ENCODE data around the gene JAZF1.

JAZF1 gene

DNA sequence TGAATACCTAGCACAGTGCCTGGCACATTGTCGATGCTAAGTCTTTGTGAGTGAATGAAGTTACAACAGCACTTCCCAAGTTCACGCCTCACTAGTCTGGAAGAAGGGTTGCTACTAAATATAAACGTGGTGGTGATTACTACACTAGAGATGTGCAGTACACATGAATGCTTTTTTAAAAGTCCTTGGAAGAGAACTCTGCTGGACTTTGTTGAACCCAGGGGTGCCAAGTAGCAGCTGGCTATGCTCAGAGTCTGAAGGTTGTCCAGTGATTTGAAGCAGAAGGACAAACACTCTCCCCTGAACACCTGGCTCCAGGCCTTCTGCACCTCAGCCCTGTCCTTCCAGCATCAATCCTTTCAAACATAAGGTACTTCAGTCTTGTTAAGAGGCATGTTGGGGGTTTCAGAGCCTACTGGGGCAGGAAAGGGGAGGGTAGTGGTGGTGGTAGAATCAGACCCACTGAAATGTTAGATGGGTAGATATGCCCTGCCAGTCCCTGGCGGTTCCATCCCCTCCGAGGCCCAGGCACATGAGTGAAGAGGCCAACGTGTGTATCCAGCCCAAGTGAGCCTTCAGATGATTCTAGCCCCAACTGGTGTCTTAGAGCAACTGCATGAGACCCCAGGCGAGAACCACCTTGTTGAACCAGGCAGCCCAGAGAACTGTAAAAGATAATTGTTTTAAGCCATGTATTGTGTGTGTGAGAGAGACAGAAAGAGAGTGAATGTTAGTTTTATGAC lies 346.2 kb downstream of the JAZF1 start:
- H2AFZ ChIP-seq (ENCODE audit: low read length), result no peak overlapping the region
- no peaks in the 10 kb centered on the region for H3K9me2 ChIP-seq (replicated peaks; ENCODE audit: insufficient read depth, low read length)
- no peak overlapping the region for H3K27ac ChIP-seq (ENCODE audit: low read length)
- no peak for DNase-seq
- no peak overlapping the region for H3K4me3 ChIP-seq (ENCODE audit: low read length)
- H3K36me3 ChIP-seq (replicated peaks; ENCODE audit: insufficient read depth, low read length), result no peaks in the 10 kb centered on the region
- no peak overlapping the region for H3K4me2 ChIP-seq (ENCODE audit: low read depth, low read length)
- H3K4me1 ChIP-seq (ENCODE audit: low read length), result no peaks in the 10 kb centered on the region
- H3K79me2 ChIP-seq (ENCODE audit: low read length), result no peaks in the 10 kb centered on the region
- no peaks in the 10 kb centered on the region for H3K9me3 ChIP-seq (replicated peaks; ENCODE audit: insufficient read depth, low read length)
- H3K9ac ChIP-seq (ENCODE audit: low read length), result no peak overlapping the region
- no peaks in the 10 kb centered on the region for H3K27me3 ChIP-seq (replicated peaks; ENCODE audit: insufficient read depth, low read length)
- H4K20me1 ChIP-seq (ENCODE audit: insufficient read depth, low read length), result no peaks in the 10 kb centered on the region
- TF ChIP-seq EZH2phosphoT487 (IDR thresholded peaks at IDR 0.05; ENCODE audit: low read length) (no peak), EZH2 (optimal IDR thresholded peaks at IDR 0.05; ENCODE audit: low read depth, low read length) (no peak)
- TF ChIP-seq, protein P1, sequence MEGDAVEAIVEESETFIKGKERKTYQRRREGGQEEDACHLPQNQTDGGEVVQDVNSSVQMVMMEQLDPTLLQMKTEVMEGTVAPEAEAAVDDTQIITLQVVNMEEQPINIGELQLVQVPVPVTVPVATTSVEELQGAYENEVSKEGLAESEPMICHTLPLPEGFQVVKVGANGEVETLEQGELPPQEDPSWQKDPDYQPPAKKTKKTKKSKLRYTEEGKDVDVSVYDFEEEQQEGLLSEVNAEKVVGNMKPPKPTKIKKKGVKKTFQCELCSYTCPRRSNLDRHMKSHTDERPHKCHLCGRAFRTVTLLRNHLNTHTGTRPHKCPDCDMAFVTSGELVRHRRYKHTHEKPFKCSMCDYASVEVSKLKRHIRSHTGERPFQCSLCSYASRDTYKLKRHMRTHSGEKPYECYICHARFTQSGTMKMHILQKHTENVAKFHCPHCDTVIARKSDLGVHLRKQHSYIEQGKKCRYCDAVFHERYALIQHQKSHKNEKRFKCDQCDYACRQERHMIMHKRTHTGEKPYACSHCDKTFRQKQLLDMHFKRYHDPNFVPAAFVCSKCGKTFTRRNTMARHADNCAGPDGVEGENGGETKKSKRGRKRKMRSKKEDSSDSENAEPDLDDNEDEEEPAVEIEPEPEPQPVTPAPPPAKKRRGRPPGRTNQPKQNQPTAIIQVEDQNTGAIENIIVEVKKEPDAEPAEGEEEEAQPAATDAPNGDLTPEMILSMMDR (IDR thresholded peaks at IDR 0.05; ENCODE audit: low read length), result no peak
- no peaks in the 10 kb centered on the region for H3F3A ChIP-seq (ENCODE audit: insufficient read depth, low read length)

DNA sequence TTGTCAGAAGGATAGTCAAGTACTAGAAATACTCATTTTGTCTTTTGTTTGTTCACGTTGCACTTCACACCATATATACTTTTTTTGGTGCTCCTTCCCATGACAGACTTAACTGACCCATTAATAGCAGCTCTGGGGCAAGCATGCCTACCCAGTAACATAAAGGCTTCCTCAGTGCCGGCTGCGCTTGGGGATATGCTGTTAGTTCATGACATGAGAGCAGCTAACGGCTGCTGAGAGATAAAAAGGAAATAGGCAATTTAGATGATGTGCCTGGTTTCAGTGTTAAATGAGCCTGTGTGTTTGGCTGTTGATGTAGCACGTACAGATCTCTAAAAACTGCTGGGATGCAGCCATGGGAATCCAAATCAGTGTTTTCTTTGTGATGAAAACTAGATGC lies 354.2 kb downstream of the JAZF1 start:
- H2AFZ ChIP-seq (ENCODE audit: low read length), result no peak overlapping the region
- no peaks in the 10 kb centered on the region for H3K36me3 ChIP-seq (replicated peaks; ENCODE audit: insufficient read depth, low read length)
- H3K9me3 ChIP-seq (replicated peaks; ENCODE audit: insufficient read depth, low read length), result no peaks in the 10 kb centered on the region
- no peak overlapping the region for H3K9ac ChIP-seq (ENCODE audit: low read length)
- DNase-seq, result no peak
- no peak for TF ChIP-seq EZH2phosphoT487 (IDR thresholded peaks at IDR 0.05; ENCODE audit: low read length)
- no peak for TF ChIP-seq EZH2 (optimal IDR thresholded peaks at IDR 0.05; ENCODE audit: low read depth, low read length)
- TF ChIP-seq, protein P1 (IDR thresholded peaks at IDR 0.05; ENCODE audit: low read length), result no peak
- H4K20me1 ChIP-seq (ENCODE audit: insufficient read depth, low read length), result no peaks in the 10 kb centered on the region
- no peaks in the 10 kb centered on the region for H3K9me2 ChIP-seq (replicated peaks; ENCODE audit: insufficient read depth, low read length)
- H3K4me2 ChIP-seq (ENCODE audit: low read depth, low read length), result no peak overlapping the region
- H3K27me3 ChIP-seq (replicated peaks; ENCODE audit: insufficient read depth, low read length), result no peaks in the 10 kb centered on the region
- no peaks in the 10 kb centered on the region for H3F3A ChIP-seq (ENCODE audit: insufficient read depth, low read length)
- no peak overlapping the region for H3K27ac ChIP-seq (ENCODE audit: low read length)
- H3K79me2 ChIP-seq (ENCODE audit: low read length), result no peaks in the 10 kb centered on the region
- H3K4me3 ChIP-seq (ENCODE audit: low read length), result no peak overlapping the region
- H3K4me1 ChIP-seq (ENCODE audit: low read length), result no peaks in the 10 kb centered on the region

DNA sequence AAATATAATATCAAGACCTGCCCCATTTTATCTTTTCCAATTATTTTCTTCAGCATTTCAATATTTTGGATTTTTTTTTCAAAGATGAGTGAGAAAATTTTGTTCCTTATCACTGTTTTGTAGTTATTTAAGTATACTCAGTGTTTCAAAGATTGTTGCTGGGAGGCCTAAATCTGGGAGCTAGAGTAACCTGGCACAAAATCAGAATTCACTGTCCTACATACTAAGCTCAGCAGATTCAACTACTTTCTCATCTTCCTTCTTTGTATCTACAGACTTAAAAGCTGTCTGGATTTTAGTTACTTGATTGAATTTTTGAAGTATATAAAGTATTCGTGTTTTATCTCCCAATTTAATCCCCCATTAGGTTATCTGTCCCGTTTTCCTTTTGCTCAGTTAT lies 354.7 kb downstream of the JAZF1 start:
- Histone ChIP-seq H3K27ac (ENCODE audit: low read length) (no peak overlapping the region), H3K79me2 (ENCODE audit: low read length) (no peaks in the 10 kb centered on the region), H3K9me3 (replicated peaks; ENCODE audit: insufficient read depth, low read length) (no peaks in the 10 kb centered on the region), H3K9me2 (replicated peaks; ENCODE audit: insufficient read depth, low read length) (no peaks in the 10 kb centered on the region), H3F3A (ENCODE audit: insufficient read depth, low read length) (no peaks in the 10 kb centered on the region), H3K4me2 (ENCODE audit: low read depth, low read length) (no peak overlapping the region), H3K9ac (ENCODE audit: low read length) (no peak overlapping the region), H3K4me1 (ENCODE audit: low read length) (no peaks in the 10 kb centered on the region), H3K4me3 (ENCODE audit: low read length) (no peak overlapping the region), H3K36me3 (replicated peaks; ENCODE audit: insufficient read depth, low read length) (no peaks in the 10 kb centered on the region), H2AFZ (ENCODE audit: low read length) (no peak overlapping the region), H4K20me1 (ENCODE audit: insufficient read depth, low read length) (no peaks in the 10 kb centered on the region), H3K27me3 (replicated peaks; ENCODE audit: insufficient read depth, low read length) (no peaks in the 10 kb centered on the region)
- TF ChIP-seq EZH2 (optimal IDR thresholded peaks at IDR 0.05; ENCODE audit: low read depth, low read length), result no peak
- TF ChIP-seq, protein P1 (IDR thresholded peaks at IDR 0.05; ENCODE audit: low read length), result no peak
- no peak for TF ChIP-seq EZH2phosphoT487 (IDR thresholded peaks at IDR 0.05; ENCODE audit: low read length)
- DNase-seq, result no peak

Measured in MM.1S (cell line).